KMS-11 (cell line): ENCODE measurements around the gene FLRT1.

Experiments
- H2AFZ ChIP-seq: fragments of 200-600 bp; sonication (generic); 2 replicates; pipeline ENCODE4 v1.6.1; 2016; ENCODE audit warnings: antibody characterized with exemption, mixed run types, low read depth
- H3K27ac ChIP-seq: fragments of 200-600 bp; sonication (generic); 2 replicates; pipeline ENCODE4 v1.6.1; 2016; ENCODE audit warnings: mild to moderate bottlenecking, mixed run types
- H3K27me3 ChIP-seq: fragments of 200-600 bp; sonication (generic); 2 replicates; pipeline ENCODE4 v1.6.1; 2017; ENCODE audit warnings: mild to moderate bottlenecking, low read depth, mixed run types, moderate library complexity; ENCODE audit not compliant: insufficient read depth
- H3K36me3 ChIP-seq: fragments of 200-600 bp; sonication (generic); 2 replicates; pipeline ENCODE4 v1.6.1; 2017; ENCODE audit warnings: mild to moderate bottlenecking, mixed run types; ENCODE audit not compliant: insufficient read depth
- H3K4me1 ChIP-seq: fragments of 200-600 bp; sonication (generic); 2 replicates; pipeline ENCODE4 v1.6.1; 2016; ENCODE audit warnings: mild to moderate bottlenecking, low read depth, mixed run types; ENCODE audit not compliant: poor library complexity, severe bottlenecking
- H3K4me2 ChIP-seq: fragments of 200-600 bp; sonication (generic); 2 replicates; pipeline ENCODE4 v1.7.0; 2016; ENCODE audit warnings: mild to moderate bottlenecking, mixed run types
- H3K4me3 ChIP-seq: fragments of 200-600 bp; sonication (generic); IDR thresholded peaks from 2 replicates; pipeline ENCODE4 v1.6.1; 2017; ENCODE audit warnings: low read depth, low read length, mixed read lengths; ENCODE audit not compliant: insufficient read depth
- H3K79me2 ChIP-seq: fragments of 200-600 bp; sonication (generic); 2 replicates; pipeline ENCODE4 v1.6.1; 2016; ENCODE audit warnings: low read depth, mixed run types; ENCODE audit not compliant: insufficient read depth
- H3K9ac ChIP-seq: fragments of 200-600 bp; sonication (generic); 2 replicates; pipeline ENCODE4 v1.6.1; 2016; ENCODE audit warnings: mild to moderate bottlenecking, mixed run types
- H4K20me1 ChIP-seq: fragments of 200-600 bp; sonication (generic); 2 replicates; pipeline ENCODE4 v1.6.1; 2016; ENCODE audit warnings: mild to moderate bottlenecking, mixed run types; ENCODE audit not compliant: insufficient read depth
- CTCF ChIP-seq: fragments of 200-600 bp; sonication (generic); conservative IDR thresholded peaks from 2 replicates; pipeline ENCODE4 v1.6.1; 2017; ENCODE audit warnings: low read depth, mild to moderate bottlenecking, antibody characterized with exemption, low read length, moderate library complexity, mixed read lengths

The FLRT1 gene

GRCh38 chr11:64020976-64021756 lies 14.6 kb upstream of the FLRT1 start:
- H3K9ac ChIP-seq: no peak overlapping the region
- no peaks in the 10 kb centered on the region for H3K27me3 ChIP-seq
- H3K36me3 ChIP-seq: no peaks in the 10 kb centered on the region
- no peak overlapping the region for H2AFZ ChIP-seq
- H3K4me3 ChIP-seq: no peak overlapping the region
- no peak overlapping the region for H3K27ac ChIP-seq
- H3K4me2 ChIP-seq: no peak overlapping the region
- no peaks in the 10 kb centered on the region for H3K79me2 ChIP-seq
- peaks cover 11% of the 10 kb centered on the region for H3K4me1 ChIP-seq
- TF ChIP-seq CTCF: no peak
- H4K20me1 ChIP-seq: no peaks in the 10 kb centered on the region

DNA sequence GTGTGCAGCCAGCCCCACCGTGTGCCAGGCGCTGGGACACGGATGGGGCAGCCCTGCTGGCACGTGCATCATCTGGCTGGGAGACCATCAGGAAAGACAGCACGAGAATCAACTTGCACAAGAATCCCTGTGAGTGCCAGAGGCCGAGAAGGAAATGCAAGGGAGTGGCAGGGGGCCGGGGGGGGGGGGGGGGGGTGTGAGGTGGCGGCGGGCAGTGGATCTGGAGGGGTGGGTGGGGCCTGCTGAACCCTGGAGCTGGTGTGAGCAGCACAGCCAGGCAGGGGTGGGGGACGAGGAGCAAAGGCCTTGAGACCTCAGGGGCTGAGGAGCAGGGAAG lies 14.0 kb upstream of the FLRT1 start:
- Histone ChIP-seq H3K36me3 (no peaks in the 10 kb centered on the region), H3K9ac (no peak overlapping the region), H2AFZ (no peak overlapping the region), H4K20me1 (no peaks in the 10 kb centered on the region), H3K79me2 (no peaks in the 10 kb centered on the region), H3K4me1 (peaks cover 11% of the 10 kb centered on the region), H3K27me3 (no peaks in the 10 kb centered on the region), H3K4me3 (no peak overlapping the region), H3K4me2 (no peak overlapping the region), H3K27ac (no peak overlapping the region)
- TF ChIP-seq CTCF: no peak

DNA sequence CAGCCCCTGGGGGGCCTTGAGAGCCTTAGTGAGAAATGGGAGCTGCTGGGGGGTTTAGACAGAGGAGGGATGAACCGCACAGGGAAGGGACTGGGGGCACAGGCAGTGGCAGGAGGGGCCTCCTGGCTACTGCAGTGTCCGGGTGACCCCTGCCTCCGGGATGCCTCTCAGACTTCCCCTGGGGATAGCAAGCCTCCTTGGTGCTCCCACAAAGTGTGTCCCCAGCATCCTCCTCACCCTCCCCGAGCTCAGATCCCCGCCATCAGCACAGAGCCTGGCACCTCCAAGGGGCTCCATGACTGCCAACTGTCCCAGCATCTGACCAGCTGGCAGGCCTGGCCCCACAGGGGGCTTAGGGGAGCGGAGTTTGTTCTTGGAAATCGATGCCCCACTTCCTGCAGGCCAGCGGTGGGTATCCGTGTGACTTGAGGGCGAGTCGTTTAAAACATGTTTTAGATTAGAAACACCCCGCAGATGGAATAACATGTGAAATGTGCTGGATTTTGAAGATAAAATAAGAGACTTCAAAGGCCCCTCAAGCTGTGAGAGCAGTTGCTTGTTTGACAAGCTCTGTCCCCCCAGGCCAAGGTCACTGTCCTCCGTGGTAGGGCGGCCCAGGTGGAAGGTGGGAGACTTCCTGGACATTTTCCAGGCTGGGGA lies 13.5 kb upstream of the FLRT1 start:
- Histone ChIP-seq H3K27me3 (no peaks in the 10 kb centered on the region), H3K4me2 (no peak overlapping the region), H3K4me1 (peaks cover 11% of the 10 kb centered on the region)

More for the DNA sequence above, 13.5 kb upstream of the FLRT1 start:
- TF ChIP-seq CTCF: no peak
- no peak overlapping the region for H3K27ac ChIP-seq
- H3K36me3 ChIP-seq: no peaks in the 10 kb centered on the region
- H3K9ac ChIP-seq: no peak overlapping the region
- no peaks in the 10 kb centered on the region for H4K20me1 ChIP-seq
- H3K4me3 ChIP-seq: no peak overlapping the region
- H3K79me2 ChIP-seq: no peaks in the 10 kb centered on the region
- H2AFZ ChIP-seq: no peak overlapping the region
